CD4-positive, alpha-beta memory T cell (primary cell): ENCODE measurements around the gene PGAP6. TPM values are rescaled to one million over a fixed set of nuclear protein-coding genes. Genes with fewer than 3 reads are reported as not detected.

ENCODE experiments used
- CTCF ChIA-PET: fragments of 350-600 bp; sonication (Branson Sonifier 250); formaldehyde crosslinking; loops from one replicate; lab custom pipeline; 2021; ENCODE audit warnings: inconsistent platforms; ENCODE audit not compliant: partially characterized antibody; lab: Charles Lee
- POLR2A ChIA-PET: fragments of 350-600 bp; sonication (Branson Sonifier 250); formaldehyde crosslinking; loops from one replicate; lab custom pipeline; 2021; ENCODE audit not compliant: partially characterized antibody; lab: Charles Lee
- DNase-seq, 5 donors: peaks; one replicate each; pipeline versions ENCODE4 v3.0.0 to v3.0.0-alpha.2; 2020 to 2022; ENCODE audit warnings: mixed read lengths in 1 of 5
- H3K27ac ChIP-seq: one replicate; pipeline ENCODE4 v1.7.0; 2013; ENCODE audit warnings: low read depth, low read length
- H3K27me3 ChIP-seq: 2 replicates; pipeline ENCODE4 v1.7.0; 2013; ENCODE audit warnings: mild to moderate bottlenecking, low read length, moderate library complexity; ENCODE audit not compliant: insufficient read depth
- H3K36me3 ChIP-seq: 2 replicates; pipeline ENCODE4 v1.7.0; 2013; ENCODE audit warnings: mild to moderate bottlenecking, low read length, moderate library complexity; ENCODE audit not compliant: insufficient read depth
- H3K4me1 ChIP-seq: 2 replicates; pipeline ENCODE4 v1.7.0; 2013; ENCODE audit warnings: mild to moderate bottlenecking, low read length, moderate library complexity; ENCODE audit not compliant: insufficient read depth
- H3K4me3 ChIP-seq, 2 donors: one replicate each; pipeline ENCODE4 v1.7.0; 2013; ENCODE audit warnings: low read length in 2 of 2, mild to moderate bottlenecking in 1 of 2
- H3K9me3 ChIP-seq, 2 donors: one replicate each; pipeline ENCODE4 v1.7.0; 2013; ENCODE audit warnings: low read length in 2 of 2, control low read depth in 1 of 2; ENCODE audit not compliant: control insufficient read depth in 1 of 2
- H3K27ac Mint-ChIP-seq, 7 donors: one replicate each; pipeline ENCODE4 v1.8.0; 2020 to 2021; ENCODE audit warnings: mixed read lengths in 7 of 7, mild to moderate bottlenecking in 6 of 7, inconsistent platforms in 3 of 7, moderate library complexity in 3 of 7
- H3K27me3 Mint-ChIP-seq, 2 donors: one replicate each; pipeline ENCODE4 v1.8.0; 2020 to 2021; ENCODE audit warnings: mixed read lengths in 2 of 2
- H3K36me3 Mint-ChIP-seq, 2 donors: one replicate each; pipeline ENCODE4 v1.8.0; 2020 to 2021; ENCODE audit warnings: mixed read lengths in 2 of 2, inconsistent platforms in 1 of 2, mild to moderate bottlenecking in 1 of 2
- H3K4me1 Mint-ChIP-seq, 4 donors: one replicate each; pipeline ENCODE4 v1.8.0; 2020 to 2021; ENCODE audit warnings: mixed read lengths in 4 of 4, mild to moderate bottlenecking in 1 of 4
- H3K4me3 Mint-ChIP-seq, 8 donors: one replicate each; pipeline ENCODE4 v1.8.0; 2020 to 2021; ENCODE audit warnings: mixed read lengths in 8 of 8, mild to moderate bottlenecking in 7 of 8, moderate library complexity in 6 of 8, inconsistent platforms in 3 of 8
- H3K9me3 Mint-ChIP-seq, 8 donors: one replicate each; pipeline ENCODE4 v1.8.0; 2020 to 2021; ENCODE audit warnings: mixed read lengths in 8 of 8, mild to moderate bottlenecking in 5 of 8, inconsistent platforms in 3 of 8, moderate library complexity in 1 of 8
- intact Hi-C: fragments of 100-400 bp; cut with micrococcal nuclease; formaldehyde crosslinking; loops from one replicate; pipeline ENCODE4 v1.15.1; 2023
- polyA plus RNA-seq, 2 donors: library from polyadenylated mRNA; unstranded; fragments of 300-500 nt; fragmentation: Illumina TruSeq; gene quantifications; one replicate each; pipeline ENCODE4 v1.2.3, GENCODE V29; 2021
- total RNA-seq, 2 experiments: library from RNA; stranded (reverse); gene quantifications; one replicate each; pipeline ENCODE4 v1.2.3, GENCODE V29; 2021

The PGAP6 gene
- total and polyA plus RNA-seq, 4 experiments from 2014 or later, result 22.7 to 73.5 (median 56.3) TPM

DNA sequence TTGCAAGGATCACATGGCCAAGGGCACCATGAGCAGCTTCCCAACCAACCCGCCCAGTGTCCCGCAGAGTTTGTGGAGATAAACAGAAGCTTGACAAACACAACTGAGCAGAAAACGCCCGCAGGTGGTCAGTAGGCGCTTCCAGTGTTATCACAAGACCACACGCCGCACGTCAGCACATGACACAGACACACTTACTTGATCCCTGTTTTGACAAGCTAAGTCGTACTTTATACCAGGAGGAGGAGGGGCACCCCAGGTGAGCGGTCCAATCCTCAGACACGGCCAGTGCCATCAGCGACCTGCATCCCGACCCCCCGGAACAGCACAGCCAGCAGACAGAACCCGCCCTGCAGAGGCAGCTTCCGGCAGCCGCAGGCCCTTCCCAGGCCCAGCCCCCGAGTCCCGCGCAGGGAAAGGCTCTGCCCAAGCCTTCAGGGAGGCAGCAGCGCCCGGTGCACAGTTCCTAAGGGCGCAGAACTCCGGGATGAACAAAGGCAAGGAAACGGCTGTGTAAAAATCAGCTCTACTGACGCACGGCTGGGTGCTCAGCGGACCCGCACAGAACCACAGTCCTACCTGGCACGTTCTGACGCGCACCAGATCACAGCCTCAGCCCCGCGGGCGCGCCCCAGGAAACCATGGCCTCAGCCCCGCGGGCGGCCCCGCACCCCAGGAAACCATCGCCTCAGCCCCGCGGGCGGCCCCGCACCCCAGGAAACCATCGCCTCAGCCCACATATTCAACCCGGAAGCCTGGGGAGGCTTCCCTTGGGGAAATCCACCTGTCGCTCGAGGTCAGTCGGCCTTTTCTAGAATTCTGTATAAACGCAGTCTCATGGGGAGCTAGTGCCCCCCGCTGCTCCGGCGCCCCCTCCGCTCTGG lies 57.1 kb downstream of the PGAP6 start:
- intact Hi-C loops, result loop anchor here (2.0 kb wide), 1 partner anchor 28 kb away; the partner anchor contains the start of gene AXIN1
- no peaks in the 10 kb centered on the region for H3K27me3 ChIP-seq
- no peaks in the 10 kb centered on the region for H3K27me3 Mint-ChIP-seq
- DNase-seq, result peak; percentile 88 to 93 (median 90)
- H3K9me3 ChIP-seq, result no peaks in the 10 kb centered on the region
- no peaks in the 10 kb centered on the region for H3K36me3 ChIP-seq
- H3K4me3 ChIP-seq, result peak overlapping the region; percentile 22 to 60
- peak overlapping the region; percentile 62 for H3K27ac ChIP-seq
- ChIA-PET CTCF (interaction anchor here (1.0 to 1.3 kb wide), 3 partner anchors 16 to 143 kb away, joined by 3 to 5 read pairs (median 3); partner anchors contain the start of gene FAM234A), POLR2A (interaction anchor here (0.6 to 2.0 kb wide), 6 partner anchors 10 to 97 kb away, joined by 3 to 19 read pairs (median 4); partner anchors contain the start of gene FAM234A)
- peaks cover 40 to 77% (median 50%) of the 10 kb centered on the region in 4 donors for H3K4me1 Mint-ChIP-seq
- H3K4me3 Mint-ChIP-seq, result peak overlapping the region; percentile 69 to 85 (median 80)
- H3K9me3 Mint-ChIP-seq, result peaks cover 0 to 5% (median 0%) of the 10 kb centered on the region in 8 donors
- peaks cover 75% of the 10 kb centered on the region for H3K4me1 ChIP-seq
- H3K36me3 Mint-ChIP-seq, result peaks cover 4 to 11% of the 10 kb centered on the region in 2 donors
- peak overlapping the region; percentile 94 to 99 (median 97) for H3K27ac Mint-ChIP-seq

DNA sequence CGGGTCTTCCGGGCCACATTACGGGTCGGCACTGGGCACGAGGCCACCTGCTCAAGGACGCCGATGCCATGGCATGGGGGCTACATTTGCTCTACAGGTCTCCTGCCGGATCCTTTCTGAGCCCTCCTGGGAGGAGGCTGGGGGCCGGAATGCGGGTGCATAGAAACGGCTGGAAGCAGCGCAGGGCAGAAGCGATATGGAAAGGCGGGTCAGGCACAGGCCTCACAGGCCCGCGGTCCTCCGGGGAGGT lies 57.7 kb downstream of the PGAP6 start:
- Mint-ChIP-seq H3K36me3 (peaks cover 6 to 15% of the 10 kb centered on the region in 2 donors), H3K4me1 (peaks cover 41 to 82% (median 53%) of the 10 kb centered on the region in 4 donors), H3K4me3 (peak overlapping the region in 7 of 8 donors; percentile 69 to 85 (median 80)), H3K27me3 (no peaks in the 10 kb centered on the region), H3K27ac (peak overlapping the region; percentile 94 to 99 (median 97)), H3K9me3 (peaks cover 0 to 5% (median 0%) of the 10 kb centered on the region in 8 donors)
- Histone ChIP-seq H3K36me3 (peaks cover 3% of the 10 kb centered on the region), H3K4me3 (peak overlapping the region in 1 of 2 donors; percentile 60), H3K27me3 (no peaks in the 10 kb centered on the region), H3K9me3 (no peaks in the 10 kb centered on the region), H3K27ac (peak overlapping the region; percentile 62), H3K4me1 (peaks cover 75% of the 10 kb centered on the region)
- ChIA-PET CTCF (no interaction called here), POLR2A (interaction anchor here (0.8 to 2.0 kb wide), 4 partner anchors 11 to 89 kb away, joined by 4 to 19 read pairs (median 5); partner anchors contain the start of gene FAM234A)
- intact Hi-C loops, result loop anchor here (2.0 kb wide), 1 partner anchor 29 kb away; the partner anchor contains the start of gene AXIN1
- no peak for DNase-seq

DNA sequence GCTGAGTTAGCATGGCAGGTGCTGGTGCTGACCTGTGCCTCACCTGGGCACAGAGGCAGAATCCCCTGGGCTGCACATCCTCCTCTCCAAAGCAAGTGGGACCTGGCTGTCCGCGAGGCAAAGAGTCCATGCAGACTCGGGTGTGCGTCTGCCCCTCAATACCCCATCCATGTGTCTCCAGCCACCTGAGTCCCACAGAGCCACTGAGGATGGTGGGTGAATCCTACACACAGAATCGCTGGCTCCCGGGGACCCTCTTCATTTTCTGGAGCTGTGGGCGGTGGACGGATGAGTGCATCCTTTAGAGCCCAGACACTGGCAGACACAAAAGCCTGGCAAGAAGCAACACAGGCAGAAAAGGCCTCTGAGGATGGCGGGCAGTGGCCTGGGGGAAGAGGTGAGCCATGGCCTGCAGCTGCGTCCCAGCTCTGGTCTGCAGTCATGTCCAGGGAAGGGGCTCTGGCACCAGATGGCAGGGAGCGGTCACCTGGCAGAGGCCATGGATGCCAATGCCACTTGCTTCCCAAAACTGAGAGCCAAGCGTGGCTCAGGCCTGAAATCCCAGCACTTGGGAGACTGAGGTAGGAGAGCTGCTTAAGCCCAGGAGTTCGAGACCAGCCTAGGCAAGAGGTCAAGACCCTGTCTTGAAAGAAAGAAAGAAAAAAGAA lies 59.2 kb downstream of the PGAP6 start:
- intact Hi-C loops, result no loop called here
- H3K27me3 Mint-ChIP-seq, result no peaks in the 10 kb centered on the region
- H3K4me1 Mint-ChIP-seq, result peaks cover 42 to 83% (median 60%) of the 10 kb centered on the region in 4 donors
- CTCF ChIA-PET, result interaction anchor here (1.2 to 1.5 kb wide), 2 partner anchors 69 to 88 kb away, joined by 3 to 5 read pairs; partner anchors contain the start of gene FAM234A
- Histone ChIP-seq H3K27me3 (no peaks in the 10 kb centered on the region), H3K36me3 (peaks cover 19% of the 10 kb centered on the region), H3K4me1 (peaks cover 67% of the 10 kb centered on the region), H3K4me3 (no peak overlapping the region), H3K9me3 (no peaks in the 10 kb centered on the region), H3K27ac (peak overlapping the region; percentile 20)
- H3K27ac Mint-ChIP-seq, result peak overlapping the region; percentile 74 to 99 (median 97)
- H3K36me3 Mint-ChIP-seq, result peaks cover 6 to 30% of the 10 kb centered on the region in 2 donors
- H3K4me3 Mint-ChIP-seq, result peak overlapping the region in 4 of 8 donors; percentile 10 to 46 (median 22)
- DNase-seq, result no peak
- POLR2A ChIA-PET, result interaction anchor here (1.3 kb wide), 1 partner anchor 87 kb away, joined by 4 read pairs; no protein-coding TSS in a partner anchor
- H3K9me3 Mint-ChIP-seq, result peaks cover 0 to 5% (median 0%) of the 10 kb centered on the region in 8 donors

DNA sequence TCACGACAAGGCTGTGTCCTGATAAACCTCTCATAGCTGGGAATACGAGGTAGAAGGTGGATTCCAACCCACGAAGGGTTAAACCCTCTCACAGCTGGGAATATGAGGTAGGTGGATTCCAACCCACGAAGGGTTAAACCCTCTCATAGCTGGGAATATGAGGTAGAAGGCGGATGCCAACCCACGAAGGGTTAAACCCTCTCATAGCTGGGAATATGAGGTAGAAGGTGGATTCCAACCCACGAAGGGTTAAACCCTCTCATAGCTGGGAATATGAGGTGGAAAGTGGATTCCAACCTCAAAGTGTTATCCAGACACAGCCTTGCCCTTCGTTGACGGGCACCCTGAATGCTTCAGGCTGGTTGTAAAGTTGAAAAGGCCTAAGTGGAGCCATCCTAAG lies 60.2 kb downstream of the PGAP6 start:
- H3K4me1 Mint-ChIP-seq, result peaks cover 37 to 83% (median 55%) of the 10 kb centered on the region in 4 donors
- Histone ChIP-seq H3K4me3 (no peak overlapping the region), H3K9me3 (no peaks in the 10 kb centered on the region), H3K27ac (no peak overlapping the region), H3K27me3 (no peaks in the 10 kb centered on the region), H3K36me3 (peaks cover 20% of the 10 kb centered on the region), H3K4me1 (peaks cover 70% of the 10 kb centered on the region)
- no peak for DNase-seq
- H3K36me3 Mint-ChIP-seq, result peaks cover 6 to 27% of the 10 kb centered on the region in 2 donors
- H3K4me3 Mint-ChIP-seq, result peak overlapping the region in 2 of 8 donors; percentile 64 to 75
- no peaks in the 10 kb centered on the region for H3K27me3 Mint-ChIP-seq
- ChIA-PET POLR2A (interaction anchor here (1.3 kb wide), 1 partner anchor 86 kb away, joined by 4 read pairs; no protein-coding TSS in a partner anchor), CTCF (interaction anchor here (1.1 to 1.5 kb wide), 3 partner anchors 17 to 87 kb away, joined by 3 to 5 read pairs (median 3); partner anchors contain the start of gene FAM234A)
- H3K9me3 Mint-ChIP-seq, result peaks cover 0 to 5% (median 0%) of the 10 kb centered on the region in 8 donors
- peak overlapping the region; percentile 61 to 93 (median 89) for H3K27ac Mint-ChIP-seq
- intact Hi-C loops, result no loop called here

Other genes with a start within 250 kb of the PGAP6 start
- 10 to 100 TPM; 38.6 to 40.5 TPM for gene NPRL3, start 243.3 kb downstream of the PGAP6 start, total RNA-seq
- 10 to 100 TPM in 1 of 2 donors, 1 to 10 TPM in 1; 9.0 to 15.2 TPM for gene NPRL3, start 243.3 kb downstream of the PGAP6 start, polyA plus RNA-seq
- gene HBZ, start 229.3 kb downstream of the PGAP6 start, total RNA-seq, result not detected
- not detected for gene HBZ, start 229.3 kb downstream of the PGAP6 start, polyA plus RNA-seq
- gene HBM, start 216.0 kb downstream of the PGAP6 start, total RNA-seq, result not detected
- gene HBM, start 216.0 kb downstream of the PGAP6 start, polyA plus RNA-seq, result not detected
- gene HBA2, start 209.1 kb downstream of the PGAP6 start, total RNA-seq, result under 1 TPM in 1 of 2 experiments, not detected in 1; 0.75 TPM
- 1 to 10 TPM in 1 of 2 donors, under 1 TPM in 1; 0.83 to 1.1 TPM for gene HBA2, start 209.1 kb downstream of the PGAP6 start, polyA plus RNA-seq
- gene HBA1, start 205.3 kb downstream of the PGAP6 start, total RNA-seq, result under 1 TPM in 1 of 2 experiments, not detected in 1; 0.76 TPM
- not detected for gene HBA1, start 205.3 kb downstream of the PGAP6 start, polyA plus RNA-seq
- not detected for gene HBQ1, start 201.5 kb downstream of the PGAP6 start, total RNA-seq
- not detected for gene HBQ1, start 201.5 kb downstream of the PGAP6 start, polyA plus RNA-seq
- gene LUC7L, start 152.5 kb downstream of the PGAP6 start, total RNA-seq, result 100 to 1,000 TPM; 147 to 157 TPM
- 10 to 100 TPM in 1 of 2 donors, 1 to 10 TPM in 1; 5.1 to 12.9 TPM for gene LUC7L, start 152.5 kb downstream of the PGAP6 start, polyA plus RNA-seq
- 10 to 100 TPM; 34.8 to 41.1 TPM for gene FAM234A, start 147.2 kb downstream of the PGAP6 start, total RNA-seq
- 10 to 100 TPM; 18.2 to 35.1 TPM for gene FAM234A, start 147.2 kb downstream of the PGAP6 start, polyA plus RNA-seq
- gene RGS11, start 106.0 kb downstream of the PGAP6 start, total RNA-seq, result under 1 TPM in 1 of 2 experiments, not detected in 1; 0.44 TPM
- not detected for gene RGS11, start 106.0 kb downstream of the PGAP6 start, polyA plus RNA-seq
- gene ARHGDIG, start 101.4 kb downstream of the PGAP6 start, total RNA-seq, result under 1 TPM in 1 of 2 experiments, not detected in 1; 0.96 TPM
- gene ARHGDIG, start 101.4 kb downstream of the PGAP6 start, polyA plus RNA-seq, result not detected
- not detected for gene PDIA2, start 98.8 kb downstream of the PGAP6 start, total RNA-seq
- gene PDIA2, start 98.8 kb downstream of the PGAP6 start, polyA plus RNA-seq, result not detected
- 10 to 100 TPM; 40.3 to 43.0 TPM for gene AXIN1, start 29.3 kb downstream of the PGAP6 start, total RNA-seq
- 1 to 10 TPM in 1 of 2 donors, under 1 TPM in 1; 0.67 to 6.0 TPM for gene AXIN1, start 29.3 kb downstream of the PGAP6 start, polyA plus RNA-seq
- gene MRPL28, start 11.4 kb downstream of the PGAP6 start, total RNA-seq, result 10 to 100 TPM; 27.9 to 29.2 TPM
- gene MRPL28, start 11.4 kb downstream of the PGAP6 start, polyA plus RNA-seq, result 10 to 100 TPM; 58.6 to 59.2 TPM
- 10 to 100 TPM; 34.9 to 35.4 TPM for gene NME4, start 15.2 kb upstream of the PGAP6 start, total RNA-seq
- 10 to 100 TPM; 54.4 to 61.7 TPM for gene NME4, start 15.2 kb upstream of the PGAP6 start, polyA plus RNA-seq
- 1 to 10 TPM; 5.1 to 7.3 TPM for gene DECR2, start 19.9 kb upstream of the PGAP6 start, total RNA-seq
- gene DECR2, start 19.9 kb upstream of the PGAP6 start, polyA plus RNA-seq, result 1 to 10 TPM; 3.4 to 4.1 TPM
- 10 to 100 TPM; 41.8 to 42.6 TPM for gene RAB11FIP3, start 43.7 kb upstream of the PGAP6 start, total RNA-seq
- gene RAB11FIP3, start 43.7 kb upstream of the PGAP6 start, polyA plus RNA-seq, result 1 to 10 TPM in 1 of 2 donors, under 1 TPM in 1; 0.15 to 4.6 TPM
- 10 to 100 TPM; 74.0 to 77.4 TPM for gene CAPN15, start 145.7 kb upstream of the PGAP6 start, total RNA-seq
- gene CAPN15, start 145.7 kb upstream of the PGAP6 start, polyA plus RNA-seq, result 10 to 100 TPM in 1 of 2 donors, 1 to 10 TPM in 1; 5.3 to 14.1 TPM
- gene PRR35, start 178.4 kb upstream of the PGAP6 start, total RNA-seq, result not detected
- gene PRR35, start 178.4 kb upstream of the PGAP6 start, polyA plus RNA-seq, result not detected
- 1 to 10 TPM; 2.4 to 3.2 TPM for gene NHLRC4, start 185.0 kb upstream of the PGAP6 start, total RNA-seq
- 1 to 10 TPM; 2.1 to 2.7 TPM for gene NHLRC4, start 185.0 kb upstream of the PGAP6 start, polyA plus RNA-seq
- gene PIGQ, start 188.0 kb upstream of the PGAP6 start, total RNA-seq, result 10 to 100 TPM; 61.4 to 63.3 TPM
- gene PIGQ, start 188.0 kb upstream of the PGAP6 start, polyA plus RNA-seq, result 10 to 100 TPM in 1 of 2 donors, 1 to 10 TPM in 1; 7.2 to 12.5 TPM
- 10 to 100 TPM; 22.0 to 25.6 TPM for gene RAB40C, start 208.1 kb upstream of the PGAP6 start, total RNA-seq
- gene RAB40C, start 208.1 kb upstream of the PGAP6 start, polyA plus RNA-seq, result 10 to 100 TPM in 1 of 2 donors, 1 to 10 TPM in 1; 6.8 to 17.7 TPM
- under 1 TPM; 0.67 to 0.86 TPM for gene WFIKKN1, start 249.0 kb upstream of the PGAP6 start, total RNA-seq
- gene WFIKKN1, start 249.0 kb upstream of the PGAP6 start, polyA plus RNA-seq, result under 1 TPM in 1 of 2 donors, not detected in 1; 0.09 TPM